Mesenchymal stem cell (in vitro differentiated cells and primary cell): ENCODE data around the gene SMCO3.

Experiments
- DNase-seq: peaks from one replicate; pipeline ENCODE4 v3.0.0-alpha.2; 2013
- H2AFZ ChIP-seq: one replicate; pipeline ENCODE4 v1.6.1; 2013; ENCODE audit warnings: low read depth, mild to moderate bottlenecking, control low read depth, inconsistent platforms, low read length, moderate library complexity
- H2AK5ac ChIP-seq: 2 replicates; pipeline ENCODE4 v1.6.1; 2013; ENCODE audit warnings: low read length, moderate library complexity, mild to moderate bottlenecking, inconsistent platforms; ENCODE audit not compliant: severe bottlenecking
- H2BK120ac ChIP-seq: one replicate; pipeline ENCODE4 v1.6.1; 2013; ENCODE audit warnings: low read depth, mild to moderate bottlenecking, inconsistent platforms, low read length, moderate library complexity
- H2BK12ac ChIP-seq, 2 experiments: one replicate each; pipeline ENCODE4 v1.6.1; 2013; ENCODE audit warnings: inconsistent platforms in 2 of 2, low read length in 2 of 2, mild to moderate bottlenecking in 2 of 2, moderate library complexity in 2 of 2, control low read depth in 1 of 2
- H2BK15ac ChIP-seq: one replicate; pipeline ENCODE4 v1.6.1; 2013; ENCODE audit warnings: mild to moderate bottlenecking, low read depth, inconsistent platforms; ENCODE audit not compliant: poor library complexity, severe bottlenecking
- H2BK5ac ChIP-seq: 2 replicates; pipeline ENCODE4 v1.6.1; 2013; ENCODE audit warnings: low read depth, mild to moderate bottlenecking, low read length, control low read depth, inconsistent platforms; ENCODE audit not compliant: poor library complexity, severe bottlenecking
- H3K14ac ChIP-seq, 2 experiments: one replicate each; pipeline ENCODE4 v1.6.1; 2013; ENCODE audit warnings: inconsistent platforms in 2 of 2, low read length in 2 of 2, control low read depth in 1 of 2, mild to moderate bottlenecking in 1 of 2, moderate library complexity in 1 of 2
- H3K18ac ChIP-seq, 2 experiments: one replicate each; pipeline ENCODE4 v1.6.1; 2013; ENCODE audit warnings: inconsistent platforms in 2 of 2, low read length in 2 of 2, control low read depth in 1 of 2, low read depth in 1 of 2, mild to moderate bottlenecking in 1 of 2
- H3K23ac ChIP-seq, 2 experiments: one replicate each; pipeline ENCODE4 v1.6.1; 2013; ENCODE audit warnings: inconsistent platforms in 2 of 2, low read length in 2 of 2, mild to moderate bottlenecking in 2 of 2, moderate library complexity in 2 of 2, control low read depth in 1 of 2
- H3K27ac ChIP-seq: 2 replicates; pipeline ENCODE4 v1.5.1; 2013; ENCODE audit warnings: mild to moderate bottlenecking, moderate library complexity, low read length, control low read depth, inconsistent platforms; ENCODE audit not compliant: poor library complexity, severe bottlenecking
- H3K27me3 ChIP-seq, 2 experiments: 2 replicates each; pipeline versions ENCODE4 v1.6.1 to v1.7.0; 2013; ENCODE audit warnings: low read length in 2 of 2, mild to moderate bottlenecking in 2 of 2, moderate library complexity in 2 of 2, control low read depth in 1 of 2, inconsistent platforms in 1 of 2; ENCODE audit not compliant: control insufficient read depth in 1 of 2, insufficient read depth in 1 of 2
- H3K36me3 ChIP-seq, 2 experiments: 2 replicates each; pipeline versions ENCODE4 v1.6.1 to v1.7.0; 2013; ENCODE audit warnings: low read length in 2 of 2, control low read depth in 1 of 2, inconsistent platforms in 1 of 2, low read depth in 1 of 2, mild to moderate bottlenecking in 1 of 2; ENCODE audit not compliant: insufficient read depth in 2 of 2, control insufficient read depth in 1 of 2
- H3K4ac ChIP-seq, 2 experiments: one replicate each; pipeline ENCODE4 v1.6.1; 2013; ENCODE audit warnings: inconsistent platforms in 2 of 2, low read length in 2 of 2, mild to moderate bottlenecking in 2 of 2, moderate library complexity in 2 of 2, control low read depth in 1 of 2, low read depth in 1 of 2
- H3K4me1 ChIP-seq: 2 replicates; pipeline ENCODE4 v1.6.1; 2013; ENCODE audit warnings: low read depth, low read length, control low read depth; ENCODE audit not compliant: control insufficient read depth, insufficient read depth
- H3K4me2 ChIP-seq: 2 replicates; pipeline ENCODE4 v1.6.1; 2013; ENCODE audit warnings: low read length, mild to moderate bottlenecking, inconsistent platforms; ENCODE audit not compliant: poor library complexity, severe bottlenecking
- H3K4me3 ChIP-seq, 2 experiments: 2 replicates each; pipeline versions ENCODE4 v1.5.1 to v1.7.0; 2013; ENCODE audit warnings: low read length in 2 of 2, mild to moderate bottlenecking in 2 of 2, control low read depth in 1 of 2, low read depth in 1 of 2; ENCODE audit not compliant: insufficient read depth in 1 of 2
- H3K79me1 ChIP-seq: replicated peaks from 2 replicates; pipeline ENCODE4 v1.6.1; 2013; ENCODE audit warnings: mild to moderate bottlenecking, control low read depth, low read length, inconsistent platforms; ENCODE audit not compliant: poor library complexity, severe bottlenecking
- H3K9ac ChIP-seq: 2 replicates; pipeline ENCODE4 v1.7.0; 2013; ENCODE audit warnings: mild to moderate bottlenecking, low read length, moderate library complexity
- H3K9me3 ChIP-seq: 2 replicates; pipeline ENCODE4 v1.7.0; 2013; ENCODE audit warnings: mild to moderate bottlenecking, low read length; ENCODE audit not compliant: control insufficient read depth
- H4K8ac ChIP-seq: one replicate; pipeline ENCODE4 v1.6.1; 2013; ENCODE audit warnings: inconsistent platforms, mild to moderate bottlenecking, low read length, moderate library complexity
- H4K91ac ChIP-seq: one replicate; pipeline ENCODE4 v1.6.1; 2013; ENCODE audit warnings: mild to moderate bottlenecking, low read length, inconsistent platforms
- WGBS: methylation state at CpG from one replicate; pipeline ENCODE4 v1.1.7; 2013; ENCODE audit warnings: mixed read lengths; 5-methylcytosine and 5-hydroxymethylcytosine counted together

The SMCO3 gene

GRCh38 chr12:14833336-14833735, 19.4 kb upstream of the SMCO3 start:
- H2BK5ac ChIP-seq: no peak overlapping the region
- no peaks in the 10 kb centered on the region for H3K36me3 ChIP-seq
- no peak overlapping the region for H2AFZ ChIP-seq
- H2AK5ac ChIP-seq: no peak overlapping the region
- no peaks in the 10 kb centered on the region for H3K9me3 ChIP-seq
- H3K4ac ChIP-seq: no peak overlapping the region
- no peak overlapping the region for H3K14ac ChIP-seq
- no peak overlapping the region for H3K18ac ChIP-seq
- no peak overlapping the region for H4K91ac ChIP-seq
- H3K4me1 ChIP-seq: peaks cover 1% of the 10 kb centered on the region
- WGBS: no CpG with 5 or more reads among the region's 3 CpGs
- no peak overlapping the region for H3K9ac ChIP-seq
- no peak overlapping the region for H2BK12ac ChIP-seq
- no peak overlapping the region for H3K4me2 ChIP-seq
- no peak overlapping the region for H3K23ac ChIP-seq
- no peak for DNase-seq
- no peak overlapping the region for H2BK120ac ChIP-seq
- no peaks in the 10 kb centered on the region for H3K27me3 ChIP-seq
- no peaks in the 10 kb centered on the region for H3K79me1 ChIP-seq
- H2BK15ac ChIP-seq: no peak overlapping the region
- H4K8ac ChIP-seq: no peak overlapping the region
- no peak overlapping the region for H3K4me3 ChIP-seq
- no peak overlapping the region for H3K27ac ChIP-seq

- Histone ChIP-seq H4K91ac (no peak overlapping the region), H2BK12ac (no peak overlapping the region), H3K9ac (no peak overlapping the region), H3K18ac (no peak overlapping the region), H2AK5ac (no peak overlapping the region), H3K36me3 (no peaks in the 10 kb centered on the region), H3K14ac (no peak overlapping the region), H2BK120ac (peak overlapping the region; percentile 49), H3K4me2 (no peak overlapping the region), H3K4me3 (no peak overlapping the region), H3K79me1 (no peaks in the 10 kb centered on the region), H2AFZ (no peak overlapping the region), H4K8ac (no peak overlapping the region), H2BK15ac (no peak overlapping the region), H3K4me1 (no peaks in the 10 kb centered on the region), H3K27me3 (no peaks in the 10 kb centered on the region), H3K4ac (no peak overlapping the region), H3K9me3 (no peaks in the 10 kb centered on the region), H3K23ac (no peak overlapping the region), H3K27ac (no peak overlapping the region), H2BK5ac (no peak overlapping the region)
- DNase-seq: peak; percentile 25
Observed at GRCh38 chr12:14828892-14829291, 14.9 kb upstream of the SMCO3 start.

GRCh38 chr12:14827043-14827442, 13.1 kb upstream of the SMCO3 start:
- Histone ChIP-seq H2BK5ac (no peak overlapping the region), H3K4me1 (no peaks in the 10 kb centered on the region), H4K8ac (no peak overlapping the region), H3K36me3 (no peaks in the 10 kb centered on the region), H3K23ac (no peak overlapping the region), H3K27me3 (no peaks in the 10 kb centered on the region), H3K4me3 (no peak overlapping the region), H2BK15ac (no peak overlapping the region), H2BK12ac (no peak overlapping the region), H3K9me3 (no peaks in the 10 kb centered on the region), H3K18ac (no peak overlapping the region), H2AK5ac (no peak overlapping the region), H3K9ac (no peak overlapping the region), H2AFZ (no peak overlapping the region), H3K4ac (no peak overlapping the region), H4K91ac (no peak overlapping the region), H3K79me1 (no peaks in the 10 kb centered on the region), H3K27ac (no peak overlapping the region), H3K14ac (no peak overlapping the region), H3K4me2 (no peak overlapping the region), H2BK120ac (no peak overlapping the region)
- DNase-seq: peak; percentile 43
- WGBS: 80% methylated on average over 2 of the region's 2 CpGs

- peak overlapping the region in 1 of 2 experiments; percentile 29 for H3K18ac ChIP-seq
- no peaks in the 10 kb centered on the region for H3K79me1 ChIP-seq
- no peaks in the 10 kb centered on the region for H3K27me3 ChIP-seq
- no peak overlapping the region for H3K23ac ChIP-seq
- H3K14ac ChIP-seq: no peak overlapping the region
- H4K8ac ChIP-seq: no peak overlapping the region
- H2BK12ac ChIP-seq: peak overlapping the region in 1 of 2 experiments; percentile 47
- H2BK5ac ChIP-seq: no peak overlapping the region
- H2AFZ ChIP-seq: no peak overlapping the region
- H3K4ac ChIP-seq: no peak overlapping the region
- H2AK5ac ChIP-seq: no peak overlapping the region
- no peaks in the 10 kb centered on the region for H3K4me1 ChIP-seq
- no peak overlapping the region for H3K27ac ChIP-seq
- no peak overlapping the region for H2BK15ac ChIP-seq
- H2BK120ac ChIP-seq: no peak overlapping the region
- no peak overlapping the region for H4K91ac ChIP-seq
- no peak overlapping the region for H3K4me3 ChIP-seq
- no peak for DNase-seq
- H3K9me3 ChIP-seq: no peaks in the 10 kb centered on the region
- no peak overlapping the region for H3K4me2 ChIP-seq
- H3K9ac ChIP-seq: peak overlapping the region; percentile 24
- no peaks in the 10 kb centered on the region for H3K36me3 ChIP-seq
- WGBS: over 99% methylated on average over 5 of the region's 5 CpGs
Observed at GRCh38 chr12:14826491-14826890, 12.5 kb upstream of the SMCO3 start.
